Uterus (tissue), 2 donors: Measurements from ENCODE around the gene ARHGAP15.

Experiments
- POLR2A ChIP-seq, 2 donors: fragments of 450-650 bp; IDR thresholded peaks; one replicate each; pipeline ENCODE4 v1.6.1; 2016; ENCODE audit warnings: antibody characterized with exemption in 2 of 2, mild to moderate bottlenecking in 1 of 2, moderate library complexity in 1 of 2
- TF ChIP-seq, protein P1 (sequence below), 4 experiments: fragments of 200-600 bp in 2 of 4; fragments of 450-650 bp in 2 of 4; sonication (generic) in 2 of 4; IDR thresholded peaks; one replicate each; pipeline ENCODE4 v1.5.1; 2016 to 2019; ENCODE audit warnings: antibody characterized with exemption in 4 of 4, mild to moderate bottlenecking in 2 of 4, moderate library complexity in 1 of 4

DNA sequence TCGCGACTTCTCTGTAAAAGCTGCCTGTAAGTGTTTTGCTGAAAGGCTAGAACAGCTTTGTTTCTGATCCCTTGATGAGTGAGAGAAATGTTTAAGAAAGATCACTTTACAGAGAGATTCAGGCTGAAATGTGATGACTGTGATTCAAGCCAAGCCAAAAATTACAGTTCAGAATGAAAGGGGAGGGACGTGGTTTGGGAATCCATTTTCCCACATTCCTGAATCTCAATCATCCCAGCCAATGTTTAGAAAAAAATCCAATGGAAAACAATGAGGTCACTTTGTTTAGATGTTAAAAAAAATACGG is 416.7 kb downstream of the ARHGAP15 start:
- TF ChIP-seq, protein P1, sequence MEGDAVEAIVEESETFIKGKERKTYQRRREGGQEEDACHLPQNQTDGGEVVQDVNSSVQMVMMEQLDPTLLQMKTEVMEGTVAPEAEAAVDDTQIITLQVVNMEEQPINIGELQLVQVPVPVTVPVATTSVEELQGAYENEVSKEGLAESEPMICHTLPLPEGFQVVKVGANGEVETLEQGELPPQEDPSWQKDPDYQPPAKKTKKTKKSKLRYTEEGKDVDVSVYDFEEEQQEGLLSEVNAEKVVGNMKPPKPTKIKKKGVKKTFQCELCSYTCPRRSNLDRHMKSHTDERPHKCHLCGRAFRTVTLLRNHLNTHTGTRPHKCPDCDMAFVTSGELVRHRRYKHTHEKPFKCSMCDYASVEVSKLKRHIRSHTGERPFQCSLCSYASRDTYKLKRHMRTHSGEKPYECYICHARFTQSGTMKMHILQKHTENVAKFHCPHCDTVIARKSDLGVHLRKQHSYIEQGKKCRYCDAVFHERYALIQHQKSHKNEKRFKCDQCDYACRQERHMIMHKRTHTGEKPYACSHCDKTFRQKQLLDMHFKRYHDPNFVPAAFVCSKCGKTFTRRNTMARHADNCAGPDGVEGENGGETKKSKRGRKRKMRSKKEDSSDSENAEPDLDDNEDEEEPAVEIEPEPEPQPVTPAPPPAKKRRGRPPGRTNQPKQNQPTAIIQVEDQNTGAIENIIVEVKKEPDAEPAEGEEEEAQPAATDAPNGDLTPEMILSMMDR (IDR thresholded peaks at IDR 0.05) = no peak
- no peak for TF ChIP-seq POLR2A (IDR thresholded peaks at IDR 0.05)
